ENCODE results near the gene PDE5A.
"Not testable (repeated sequence)": the region's sequence is repeated elsewhere in the genome, so short reads cannot be mapped to it uniquely, and the experiment has no call there.

Gene PDE5A

GRCh38 chr4:119469039-119469438 lies 159.6 kb downstream of the PDE5A start:
- not testable (repeated sequence) for DNase-seq

DNA sequence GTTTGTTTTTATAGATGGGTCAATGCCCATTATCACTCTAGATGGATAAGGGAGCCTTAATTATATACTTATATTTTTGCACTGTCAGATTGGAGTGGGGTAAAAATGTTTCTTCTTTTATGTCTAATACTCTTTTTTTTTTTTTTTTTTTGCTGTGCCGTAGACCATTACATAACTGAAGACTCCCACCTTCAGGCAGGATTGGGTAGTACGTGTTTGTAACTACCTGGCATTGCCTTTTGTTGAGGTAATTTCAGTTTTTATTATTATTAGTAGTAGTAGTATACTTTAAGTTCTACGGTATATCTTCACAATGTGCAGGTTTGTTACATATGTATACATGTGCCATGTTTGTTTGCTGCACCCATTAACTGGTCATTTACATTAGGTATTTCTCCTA lies 165.9 kb downstream of the PDE5A start:
- peak in 1 of 3 experiments; percentile 10 for DNase-seq

- DNase-seq: peak in 2 of 3 experiments; percentile 3 to 22
Measured at GRCh38 chr4:119455734-119456133, 172.9 kb downstream of the PDE5A start.

DNA sequence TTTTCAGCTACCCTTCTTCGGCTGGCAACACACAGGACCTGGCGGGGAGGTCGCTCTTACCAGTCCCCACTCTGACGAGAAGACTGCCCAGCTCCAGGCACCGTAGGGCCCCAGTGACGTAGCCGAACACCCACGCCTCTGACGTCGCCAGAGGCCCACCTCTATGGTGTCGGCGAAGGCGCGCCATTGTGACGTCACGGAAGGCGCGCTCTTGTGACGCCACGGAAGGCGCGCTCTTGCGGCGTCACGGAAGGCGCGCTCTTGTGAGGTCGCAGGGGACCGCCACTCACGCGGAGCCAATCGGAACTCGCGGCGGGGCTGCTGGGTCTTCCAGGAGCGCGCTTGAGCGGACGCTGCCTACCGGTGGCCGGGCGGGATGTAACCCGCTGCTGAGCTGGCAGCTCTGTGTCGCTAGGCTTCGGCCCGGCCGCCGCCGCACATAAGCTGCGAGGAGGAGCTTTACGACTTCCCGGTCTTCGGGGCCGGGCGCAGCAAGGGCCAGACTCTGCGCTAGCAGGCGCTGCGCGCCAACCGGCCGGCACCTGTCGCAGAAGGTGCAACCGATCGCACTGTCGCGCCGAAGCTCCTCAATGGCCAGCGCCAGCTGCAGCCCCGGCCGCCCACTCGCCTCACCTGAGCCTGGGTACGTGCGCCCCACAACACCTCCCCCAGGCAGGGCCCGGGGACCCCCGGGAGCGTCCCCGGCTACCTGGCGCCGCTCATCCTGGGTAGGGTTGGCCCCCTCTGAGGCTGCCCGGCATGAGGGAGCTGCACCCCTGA lies 173.9 kb downstream of the PDE5A start:
- DNase-seq: peak; percentile 94 to 97 (median 96)

DNA sequence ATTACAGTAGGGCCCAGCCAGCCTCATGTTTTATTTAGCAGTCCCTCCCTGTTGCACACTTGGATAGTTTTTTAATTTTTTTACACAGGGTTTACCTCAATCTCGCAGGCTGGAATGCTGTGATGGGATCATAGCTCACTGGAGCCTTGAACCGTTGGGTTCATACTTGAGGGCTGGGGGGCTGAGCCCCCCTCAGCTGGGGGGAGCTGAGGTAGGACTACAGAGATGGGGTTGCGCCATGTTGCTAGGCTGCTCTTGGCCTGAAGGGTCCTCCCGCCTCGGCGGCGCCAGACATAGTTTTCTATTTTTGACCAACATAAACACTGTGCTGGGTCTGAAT lies 174.5 kb downstream of the PDE5A start:
- DNase-seq: not testable (repeated sequence)

DNA sequence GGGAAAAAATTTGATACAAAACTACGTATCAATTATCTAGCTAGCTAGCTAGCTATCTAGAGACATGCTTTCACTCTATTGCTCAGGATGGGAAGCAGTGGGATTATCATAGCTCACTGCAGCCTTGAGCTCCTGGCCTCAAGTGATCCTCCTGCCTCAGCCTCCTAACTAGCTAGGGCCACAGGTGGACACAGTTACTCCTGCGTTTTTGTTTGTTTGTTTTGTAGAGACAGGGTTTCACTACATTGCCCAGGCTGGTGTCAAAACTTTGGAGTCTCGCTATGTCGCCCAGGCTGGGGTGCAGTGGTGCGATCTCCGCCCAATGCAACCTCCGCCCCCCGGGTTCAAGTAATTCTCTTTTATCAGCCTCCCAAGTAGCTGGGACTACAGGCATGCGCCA lies 175.3 kb downstream of the PDE5A start:
- not testable (repeated sequence) for DNase-seq

DNA sequence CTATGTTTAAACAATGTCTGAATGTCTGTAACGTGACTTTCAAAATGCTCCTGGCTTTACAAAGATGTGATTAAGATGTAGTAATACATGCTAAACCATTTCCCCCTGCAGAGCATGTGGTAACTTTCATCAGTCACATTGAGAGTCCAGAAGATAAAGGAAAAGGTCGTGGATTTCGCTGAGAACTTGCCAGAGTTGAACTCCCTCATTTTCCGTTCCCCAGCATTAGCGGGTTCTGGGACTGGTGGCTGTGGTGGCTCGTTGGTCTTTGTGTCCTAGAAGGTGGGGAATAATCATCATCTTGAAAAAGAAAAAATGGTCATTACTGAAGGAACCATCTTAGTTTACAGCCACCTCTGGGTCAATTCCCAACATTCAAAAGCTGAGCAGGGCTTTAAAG lies 178.8 kb downstream of the PDE5A start:
- DNase-seq: not testable (repeated sequence)

All from NCI-H1417 (cell line).